Keratinocyte (primary cell): ENCODE data around the gene CIAPIN1. TPM values are rescaled to one million over a fixed set of nuclear protein-coding genes. Genes with fewer than 3 reads are reported as not detected.

ENCODE experiments used
- DNase-seq: peaks from one replicate; pipeline ENCODE4 v3.0.0-alpha.2; 2011; ENCODE audit warnings: low read depth, missing footprints, low spot score
- FAIRE-seq: peaks from 2 replicates; lab custom pipeline; 2011; peaks lifted over from hg19 to GRCh38; lab: Jason Lieb, UNC
- H2AFZ ChIP-seq: 2 replicates; pipeline ENCODE4 v1.6.0; 2012; ENCODE audit warnings: low read length, control low read depth, inconsistent platforms; ENCODE audit not compliant: control insufficient read depth
- H3K27ac ChIP-seq: 2 replicates; pipeline ENCODE4 v1.5.1; 2011; ENCODE audit warnings: low read length; ENCODE audit not compliant: control insufficient read depth, insufficient read depth
- H3K27me3 ChIP-seq: 3 replicates; pipeline ENCODE4 v1.6.0; 2011; ENCODE audit warnings: low read length; ENCODE audit not compliant: control insufficient read depth, insufficient read depth; ENCODE audit errors: extremely low read depth
- H3K36me3 ChIP-seq, 2 experiments: 2 replicates in 1 of 2; 3 replicates in 1 of 2; pipeline ENCODE4 v1.5.1; 2011; ENCODE audit warnings: low read length in 2 of 2, mild to moderate bottlenecking in 1 of 2; ENCODE audit not compliant: control insufficient read depth in 2 of 2, insufficient read depth in 2 of 2; ENCODE audit errors: extremely low read depth in 1 of 2
- H3K4me1 ChIP-seq: 3 replicates; pipeline ENCODE4 v1.5.1; 2011; ENCODE audit warnings: low read length; ENCODE audit not compliant: control insufficient read depth, insufficient read depth; ENCODE audit errors: extremely low read depth
- H3K4me2 ChIP-seq: 3 replicates; pipeline ENCODE4 v1.6.0; 2011; ENCODE audit warnings: low read depth, low read length; ENCODE audit not compliant: control insufficient read depth, insufficient read depth; ENCODE audit errors: extremely low read depth
- H3K4me3 ChIP-seq, 3 experiments: fragments of 200-600 bp in 1 of 3; sonication (generic) in 1 of 3; 2 replicates in 2 of 3; 3 replicates in 1 of 3; pipeline ENCODE4 v1.5.1; 2011 to 2016; ENCODE audit warnings: low read length in 3 of 3, mild to moderate bottlenecking in 3 of 3, control low read depth in 2 of 3, inconsistent platforms in 1 of 3, low read depth in 1 of 3, mixed read lengths in 1 of 3, mixed run types in 1 of 3, moderate library complexity in 1 of 3; ENCODE audit not compliant: control insufficient read depth in 2 of 3, insufficient read depth in 2 of 3; ENCODE audit errors: extremely low read depth in 1 of 3
- H3K79me2 ChIP-seq: 2 replicates; pipeline ENCODE4 v1.6.0; 2012; ENCODE audit warnings: low read length; ENCODE audit not compliant: control insufficient read depth, insufficient read depth
- H3K9ac ChIP-seq: 3 replicates; pipeline ENCODE4 v1.6.0; 2011; ENCODE audit warnings: low read length; ENCODE audit not compliant: control insufficient read depth, insufficient read depth; ENCODE audit errors: extremely low read depth
- H3K9me1 ChIP-seq: 3 replicates; pipeline ENCODE4 v1.6.0; 2011; ENCODE audit warnings: low read length; ENCODE audit not compliant: control insufficient read depth, insufficient read depth; ENCODE audit errors: extremely low read depth
- H3K9me3 ChIP-seq: 2 replicates; pipeline ENCODE4 v1.5.1; 2012; ENCODE audit warnings: low read depth, low read length; ENCODE audit not compliant: control insufficient read depth
- H4K20me1 ChIP-seq: 3 replicates; pipeline ENCODE4 v1.6.0; 2011; ENCODE audit warnings: low read length; ENCODE audit not compliant: control insufficient read depth, insufficient read depth; ENCODE audit errors: extremely low read depth
- EZH2 ChIP-seq: IDR thresholded peaks from one replicate; pipeline ENCODE4 v1.6.1; 2012; ENCODE audit warnings: inconsistent platforms, mild to moderate bottlenecking, low read length, moderate library complexity
- dilution Hi-C: fragments of 300-500 bp; cut with MboI; formaldehyde crosslinking; loops from one replicate; pipeline ENCODE4 v1.7.0; 2020; ENCODE audit warnings: low sequenced_read_pairs; ENCODE audit not compliant: extremely low pct_ligation_motif_present
- polyA plus RNA-seq, 5 experiments: library from polyadenylated mRNA; depleted of rRNA in 3 of 5; stranded (reverse) in 3 of 5; stranded (forward) in 1 of 5; unstranded in 1 of 5; fragments of >200 nt; gene quantifications; 1 replicate in 1 of 5; 2 replicates in 3 of 5; 3 replicates in 1 of 5; pipeline versions ENCODE4 v1.2.1 to v1.2.3, GENCODE V29; 2011 to 2012; ENCODE audit warnings: missing spikeins in 2 of 5, low read depth in 1 of 5, low replicate concordance in 1 of 5
- TF ChIP-seq, protein P1 (sequence below), 3 experiments: IDR thresholded peaks in 1 of 3; conservative IDR thresholded peaks in 1 of 3; optimal IDR thresholded peaks in 1 of 3; 2 replicates in 2 of 3; 3 replicates in 1 of 3; pipeline versions ENCODE3 to v1.5.1; 2011; ENCODE audit warnings: low read length in 3 of 3, mild to moderate bottlenecking in 3 of 3, moderate library complexity in 2 of 3, control low read depth in 1 of 3, inconsistent platforms in 1 of 3; ENCODE audit not compliant: insufficient read depth in 2 of 3; ENCODE audit errors: extremely low read depth in 1 of 3

Gene CIAPIN1
- polyA plus RNA-seq, 1 donor (not counting 4 experiments of a cell fraction or from before 2014, with no cell fraction given), result 75.4 TPM

DNA sequence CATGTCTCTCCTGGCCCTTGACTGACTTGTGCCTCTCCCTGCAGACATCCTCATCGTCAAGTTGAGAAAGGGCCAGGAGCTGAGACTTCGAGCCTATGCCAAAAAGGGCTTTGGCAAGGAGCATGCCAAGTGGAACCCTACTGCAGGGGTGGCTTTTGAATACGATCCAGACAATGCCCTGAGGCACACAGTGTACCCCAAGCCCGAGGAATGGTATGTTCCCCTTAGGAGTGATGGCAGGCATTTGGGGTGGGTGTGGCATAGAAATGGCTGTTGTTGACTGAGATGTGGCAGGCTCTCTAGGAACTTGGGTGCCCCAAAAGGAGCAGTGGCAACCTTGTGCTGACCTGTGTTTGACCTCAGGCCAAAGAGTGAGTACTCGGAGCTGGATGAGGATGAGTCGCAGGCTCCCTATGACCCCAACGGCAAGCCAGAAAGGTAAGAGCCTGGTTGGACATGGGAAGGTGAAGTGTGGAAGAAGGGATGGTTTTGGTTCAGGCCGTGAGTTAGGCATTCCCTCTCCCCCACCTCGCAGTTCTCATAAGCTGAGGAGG lies 22.8 kb upstream of the CIAPIN1 start:
- no peak for DNase-seq

DNA sequence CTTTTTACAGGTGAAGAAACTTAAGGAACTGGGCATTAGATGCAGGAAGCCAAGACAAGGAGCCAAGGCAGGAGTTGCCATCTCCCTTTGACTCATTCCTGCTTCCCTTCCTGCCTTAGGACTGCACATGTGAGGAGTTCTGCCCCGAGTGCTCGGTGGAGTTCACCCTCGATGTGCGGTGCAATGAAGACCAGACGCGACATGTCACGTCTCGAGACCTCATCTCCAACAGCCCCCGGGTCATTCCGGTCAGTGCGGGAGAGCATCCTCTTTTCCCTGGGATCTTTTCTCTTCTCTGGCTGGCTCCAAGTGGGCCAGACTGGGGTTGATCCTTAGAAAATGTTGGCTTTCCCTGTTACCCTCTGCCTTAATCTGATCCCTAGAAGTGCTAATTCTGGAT lies 21.9 kb upstream of the CIAPIN1 start:
- Histone ChIP-seq H3K4me1 (no peaks in the 10 kb centered on the region), H2AFZ (no peak overlapping the region), H3K36me3 (peaks cover 43 to 48% of the 10 kb centered on the region in 2 experiments), H3K4me3 (no peak overlapping the region), H3K27me3 (no peaks in the 10 kb centered on the region), H3K9me1 (no peaks in the 10 kb centered on the region), H3K27ac (no peak overlapping the region), H4K20me1 (no peaks in the 10 kb centered on the region), H3K9me3 (no peaks in the 10 kb centered on the region), H3K4me2 (no peak overlapping the region), H3K9ac (no peak overlapping the region), H3K79me2 (peaks cover 10% of the 10 kb centered on the region)
- TF ChIP-seq, protein P1, sequence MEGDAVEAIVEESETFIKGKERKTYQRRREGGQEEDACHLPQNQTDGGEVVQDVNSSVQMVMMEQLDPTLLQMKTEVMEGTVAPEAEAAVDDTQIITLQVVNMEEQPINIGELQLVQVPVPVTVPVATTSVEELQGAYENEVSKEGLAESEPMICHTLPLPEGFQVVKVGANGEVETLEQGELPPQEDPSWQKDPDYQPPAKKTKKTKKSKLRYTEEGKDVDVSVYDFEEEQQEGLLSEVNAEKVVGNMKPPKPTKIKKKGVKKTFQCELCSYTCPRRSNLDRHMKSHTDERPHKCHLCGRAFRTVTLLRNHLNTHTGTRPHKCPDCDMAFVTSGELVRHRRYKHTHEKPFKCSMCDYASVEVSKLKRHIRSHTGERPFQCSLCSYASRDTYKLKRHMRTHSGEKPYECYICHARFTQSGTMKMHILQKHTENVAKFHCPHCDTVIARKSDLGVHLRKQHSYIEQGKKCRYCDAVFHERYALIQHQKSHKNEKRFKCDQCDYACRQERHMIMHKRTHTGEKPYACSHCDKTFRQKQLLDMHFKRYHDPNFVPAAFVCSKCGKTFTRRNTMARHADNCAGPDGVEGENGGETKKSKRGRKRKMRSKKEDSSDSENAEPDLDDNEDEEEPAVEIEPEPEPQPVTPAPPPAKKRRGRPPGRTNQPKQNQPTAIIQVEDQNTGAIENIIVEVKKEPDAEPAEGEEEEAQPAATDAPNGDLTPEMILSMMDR (optimal IDR thresholded peaks at IDR 0.05 in 1 of 3, IDR thresholded peaks at IDR 0.05 in 1 of 3, conservative IDR thresholded peaks at IDR 0.05 in 1 of 3; ENCODE audit: extremely low read depth in 1 of 3, insufficient read depth in 2 of 3, low read length in 3 of 3), result no peak
- no peak for TF ChIP-seq EZH2
- FAIRE-seq, result no peak
- dilution Hi-C loops, result no loop called here
- DNase-seq, result no peak

More for the DNA sequence above, 22.8 kb upstream of the CIAPIN1 start:
- Histone ChIP-seq H3K27me3 (no peaks in the 10 kb centered on the region), H3K36me3 (peaks cover 41 to 45% of the 10 kb centered on the region in 2 experiments), H3K27ac (no peak overlapping the region), H4K20me1 (no peaks in the 10 kb centered on the region), H3K9ac (no peak overlapping the region), H3K4me1 (no peaks in the 10 kb centered on the region), H3K9me1 (no peaks in the 10 kb centered on the region), H3K4me2 (no peak overlapping the region), H3K79me2 (peaks cover 2% of the 10 kb centered on the region), H3K9me3 (no peaks in the 10 kb centered on the region), H2AFZ (no peak overlapping the region), H3K4me3 (no peak overlapping the region)
- no peak for FAIRE-seq
- dilution Hi-C loops, result no loop called here
- TF ChIP-seq, protein P1 (optimal IDR thresholded peaks at IDR 0.05 in 1 of 3, IDR thresholded peaks at IDR 0.05 in 1 of 3, conservative IDR thresholded peaks at IDR 0.05 in 1 of 3; ENCODE audit: extremely low read depth in 1 of 3, insufficient read depth in 2 of 3, low read length in 3 of 3), result no peak
- no peak for TF ChIP-seq EZH2
